NCI-H1105 treated with DMSO at 0.1 percent for 48 hours (cell line): Measurements from ENCODE around the gene CDNF.
"Not testable (repeated sequence)": the region's sequence is repeated elsewhere in the genome, so short reads cannot be mapped to it uniquely, and the experiment has no call there.

Experiments used
- DNase-seq: peaks from one replicate; lab custom pipeline; 2025; lab: John Stamatoyannopoulos, UW

CDNF gene

GRCh38 chr10:14837757-14838581, at the start of gene CDNF, which contains the start of the genes HSPA14 and MSANTD7:
TSS of gene CDNF (minus strand) at chr10:14838037. CDS start at chr10:14837946, 91 bp downstream.
TSS of gene HSPA14 (plus strand) at chr10:14838306. CDS start at chr10:14838403, 97 bp downstream.
TSS of gene MSANTD7 (plus strand) at chr10:14838306. CDS start at chr10:14842285, 3,979 bp downstream.
- peak; percentile 95 for DNase-seq

- no peak for DNase-seq
Measured at GRCh38 chr10:14884082-14884481, 46.2 kb upstream of the CDNF start.

DNA sequence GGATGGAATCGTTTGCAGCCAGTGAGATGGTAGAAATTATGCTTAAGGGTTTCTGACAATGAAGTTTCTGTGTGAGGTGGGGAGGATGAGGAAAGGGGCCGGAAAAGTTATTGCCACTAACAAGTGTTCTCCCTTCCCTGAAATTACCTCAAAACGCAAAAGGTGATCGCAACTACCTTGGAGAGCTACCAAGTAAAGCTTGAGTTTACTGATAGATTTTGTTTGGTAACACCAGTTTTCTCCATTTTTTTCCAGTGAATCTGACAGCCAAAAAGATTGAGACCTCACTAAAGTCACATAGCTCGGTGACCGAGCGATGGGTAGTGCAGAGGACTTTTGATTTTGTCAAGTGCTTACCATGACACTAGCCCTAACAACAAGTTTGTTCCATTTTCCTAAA, 42.4 kb upstream of the CDNF start:
- DNase-seq = no peak

- no peak for DNase-seq
Measured at GRCh38 chr10:14879928-14880193, 42.0 kb upstream of the CDNF start.

GRCh38 chr10:14879124-14879927, 41.5 kb upstream of the CDNF start:
- no peak for DNase-seq

DNA sequence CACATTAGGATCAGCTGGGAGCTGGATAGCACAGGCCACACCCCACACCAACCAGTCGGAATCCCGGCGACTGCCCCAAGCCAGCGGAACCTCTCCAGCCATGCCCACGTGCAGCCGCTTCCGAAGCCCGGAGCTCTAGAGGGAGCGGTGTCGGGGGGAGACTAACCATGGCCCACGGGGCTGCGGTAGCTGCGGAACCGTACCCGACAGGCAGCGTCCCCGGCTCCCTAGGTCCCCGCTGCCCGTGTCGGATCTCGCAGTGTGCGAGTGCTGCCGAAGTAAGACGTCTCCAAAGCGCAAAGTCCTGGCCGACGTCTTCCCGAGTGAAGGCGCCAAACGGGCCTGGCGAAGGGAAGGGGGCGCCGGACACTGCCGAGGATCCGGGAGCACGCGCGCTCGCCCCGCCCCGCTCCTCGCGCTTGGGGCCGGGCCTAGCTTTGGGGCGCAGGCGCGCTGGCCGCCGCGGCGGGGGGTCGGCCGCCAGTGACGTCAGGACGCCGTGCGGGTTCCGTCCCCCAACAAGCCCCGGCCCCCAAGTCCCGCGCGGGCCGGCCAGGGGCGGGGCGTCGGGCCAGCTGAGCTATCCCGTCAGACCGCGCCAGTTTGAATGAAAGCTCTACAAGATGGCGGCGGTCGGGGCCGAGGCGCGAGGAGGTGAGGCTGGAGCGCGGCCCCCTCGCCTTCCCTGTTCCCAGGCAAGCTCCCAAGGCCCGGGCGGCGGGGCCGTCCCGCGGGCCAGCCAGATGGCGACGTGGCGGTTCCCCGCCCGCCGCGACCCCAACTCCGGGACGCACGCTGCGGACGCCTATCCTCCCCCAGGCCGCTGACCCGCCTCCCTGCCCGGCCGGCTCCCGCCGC, 40.7 kb upstream of the CDNF start, which contains the start of gene SUV39H2:
SUV39H2 (plus strand) TSS at position 601 of the 858 bp plus-strand sequence; CDS start at position 624, 23 bp downstream.
- DNase-seq = peak; percentile 79

DNA sequence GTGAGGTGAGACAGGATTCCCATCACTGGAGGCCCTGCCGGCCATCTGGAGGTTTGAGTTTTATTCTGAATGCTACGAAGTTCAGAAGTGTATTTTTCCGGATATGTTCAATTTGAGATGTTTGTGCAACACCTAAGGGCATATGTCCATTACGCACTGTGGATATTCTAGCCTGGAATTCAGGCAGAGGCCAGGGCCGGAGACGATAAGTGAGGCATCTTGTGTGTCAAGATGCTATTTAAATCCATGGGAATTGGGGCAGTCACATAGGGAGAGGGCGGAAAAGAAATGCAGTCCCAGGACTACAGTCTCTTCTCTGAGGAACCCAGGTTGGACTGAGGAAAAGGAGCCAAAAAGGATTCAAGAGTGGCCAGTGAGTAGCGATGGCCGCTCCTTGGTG, 38.9 kb upstream of the CDNF start:
- DNase-seq = no peak

DNA sequence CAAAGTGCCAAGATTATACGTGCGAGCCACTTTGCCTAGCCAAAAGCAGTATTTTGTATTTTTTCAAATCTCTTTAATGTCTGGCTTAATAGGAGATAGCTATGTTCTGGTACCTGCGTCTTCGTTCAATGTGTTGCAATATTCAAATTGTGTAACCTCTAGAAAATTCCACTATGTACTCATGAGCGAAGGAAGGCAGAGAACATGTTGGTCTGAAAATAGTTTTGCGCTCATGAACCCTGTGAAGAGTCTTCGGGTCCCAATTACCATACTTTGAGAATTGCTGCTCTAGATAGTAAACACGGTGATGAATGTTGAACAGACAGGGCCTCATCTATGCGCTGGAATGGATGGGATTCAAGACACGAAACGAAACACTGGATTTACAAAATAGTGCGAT, 38.1 kb upstream of the CDNF start:
- DNase-seq = no peak

DNA sequence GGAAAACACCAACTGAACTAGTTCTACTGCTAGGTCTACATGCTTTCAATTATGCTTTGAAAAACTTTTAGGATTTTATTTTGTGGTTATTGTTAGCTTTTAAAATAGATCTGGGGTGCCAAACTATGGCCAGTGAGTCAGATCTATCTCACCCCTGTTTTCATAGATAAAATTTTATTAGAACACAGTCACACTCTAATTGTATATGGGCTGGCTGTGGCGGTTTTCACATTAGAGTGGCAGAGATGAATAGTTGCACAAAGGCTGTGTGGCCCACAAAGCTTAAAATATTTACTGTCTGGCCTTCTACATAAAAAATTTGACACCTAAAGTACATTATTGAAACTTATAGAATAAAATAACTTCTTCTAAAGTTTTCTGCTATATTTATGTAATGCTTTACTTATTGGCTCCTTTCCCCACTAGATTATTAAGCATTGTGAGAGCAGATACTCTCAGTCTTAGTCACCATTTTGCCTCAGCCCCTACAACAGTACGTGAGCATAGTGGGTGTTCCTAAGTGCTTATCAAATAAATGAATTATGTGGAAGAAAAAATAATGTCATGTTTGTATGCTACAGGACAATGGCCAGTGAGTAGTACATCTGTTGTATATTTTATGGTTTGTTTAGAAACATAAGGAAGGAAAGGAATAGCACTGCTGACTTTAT, 35.4 kb upstream of the CDNF start:
- no peak for DNase-seq

- not testable (repeated sequence) for DNase-seq
Measured at GRCh38 chr10:14864871-14865270, 27.0 kb upstream of the CDNF start.

- DNase-seq = not testable (repeated sequence)
Measured at GRCh38 chr10:14864466-14864865, 26.6 kb upstream of the CDNF start.

DNA sequence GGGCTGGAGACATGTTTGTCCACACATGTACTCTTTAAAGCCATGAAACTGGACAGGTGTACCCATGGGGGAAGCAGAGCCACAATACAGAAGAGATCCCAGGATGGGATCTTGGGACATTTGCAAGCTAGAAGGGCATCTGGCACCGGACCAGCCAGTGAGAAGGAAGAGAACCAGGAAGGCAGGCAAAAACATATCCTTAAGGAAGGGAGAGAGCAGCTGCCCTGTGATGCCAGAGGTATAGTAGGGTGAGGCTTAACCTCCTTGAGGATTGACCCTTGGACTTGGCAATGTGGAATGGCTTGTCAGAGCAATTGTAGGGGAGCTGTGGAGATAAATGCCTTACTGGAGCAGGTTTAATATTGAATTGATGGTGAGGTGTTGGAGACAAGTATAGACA, 23.0 kb upstream of the CDNF start:
- DNase-seq = no peak

DNA sequence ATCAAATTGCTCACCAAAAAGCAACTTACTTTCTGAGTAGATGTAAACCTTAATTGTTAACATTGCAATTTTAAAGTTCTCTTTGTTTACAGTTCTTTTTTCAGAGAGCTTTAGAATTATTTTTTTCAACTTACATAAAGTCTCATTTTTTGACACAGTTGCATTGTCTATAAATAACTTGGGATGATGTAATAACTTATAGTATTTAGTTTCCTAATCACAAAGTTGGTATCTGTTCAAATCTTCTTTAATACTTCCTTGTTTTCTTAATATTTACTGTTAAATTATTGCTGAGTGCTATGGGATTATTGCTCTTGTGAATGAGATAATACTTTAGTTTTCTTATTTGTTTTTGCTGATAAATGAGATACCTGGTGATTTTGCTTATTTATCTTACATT, 21.9 kb upstream of the CDNF start:
- no peak for DNase-seq

DNA sequence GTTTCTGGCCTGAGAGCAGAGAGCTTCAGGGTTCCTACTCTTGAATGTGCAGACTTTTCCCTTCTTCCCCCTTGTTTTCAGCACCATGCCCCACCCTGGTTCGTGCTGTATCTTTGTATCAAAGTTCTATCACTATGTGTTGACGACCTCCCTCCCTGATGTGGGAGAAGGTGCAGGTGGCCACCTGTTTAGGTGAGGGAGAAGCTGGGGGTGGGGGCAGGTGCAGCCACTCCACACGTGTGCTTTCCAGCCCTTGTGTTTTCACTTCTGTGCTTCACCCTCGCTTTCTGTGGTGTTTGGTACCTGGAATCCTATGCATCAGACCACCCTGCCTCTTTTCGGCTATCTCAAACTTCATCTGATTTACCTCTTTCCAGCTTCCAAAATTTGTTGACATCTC, 21.2 kb upstream of the CDNF start:
- DNase-seq = no peak

DNA sequence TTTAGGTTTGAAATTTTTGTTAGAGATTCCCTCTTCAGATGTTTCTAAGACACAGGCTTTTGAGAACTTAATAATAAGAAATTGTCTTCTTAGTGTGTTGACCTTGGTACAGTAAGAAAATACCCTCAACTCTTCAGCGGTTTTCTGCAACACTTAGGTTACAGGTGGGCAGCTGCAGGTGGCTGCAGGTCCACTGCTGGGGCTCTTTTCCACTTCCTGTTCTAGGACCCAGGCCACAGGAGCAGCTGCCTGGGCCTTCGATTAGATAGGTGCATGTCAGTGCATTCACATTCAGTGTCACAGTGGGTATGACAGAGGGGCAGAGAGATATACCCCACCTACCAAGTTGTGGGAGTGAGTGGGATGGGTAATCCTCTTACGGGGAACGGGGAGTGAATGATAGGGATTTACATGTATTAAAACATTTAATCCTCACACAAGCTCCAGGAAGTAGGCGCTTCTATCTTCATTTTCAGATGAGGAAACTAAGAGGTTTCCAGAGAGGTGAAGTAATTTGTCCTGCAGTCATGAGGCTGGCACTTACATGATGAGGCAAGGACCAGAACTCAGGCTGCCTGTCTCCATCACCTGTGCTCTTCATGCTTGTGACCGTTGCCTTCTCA, 20.6 kb upstream of the CDNF start:
- no peak for DNase-seq

DNA sequence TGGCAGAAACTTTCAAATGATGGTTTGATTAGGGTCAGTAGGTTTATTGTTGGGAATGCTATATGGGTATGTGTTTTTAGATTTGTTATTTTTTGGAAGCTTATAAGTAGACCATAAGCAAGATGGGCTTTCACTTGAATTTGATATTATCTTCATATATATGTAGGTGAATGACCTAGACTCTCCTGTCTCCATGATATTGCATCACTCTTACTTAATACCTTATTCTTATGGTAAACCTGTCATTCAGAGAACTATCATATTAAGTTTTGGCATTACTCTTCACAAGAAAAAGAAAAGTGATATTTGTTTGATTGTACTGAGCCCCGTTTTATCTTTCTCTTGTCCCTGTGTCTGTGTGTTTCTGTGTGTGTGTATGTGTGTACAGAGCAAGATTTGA, 17.6 kb upstream of the CDNF start:
- DNase-seq = no peak

GRCh38 chr10:14852236-14852635, 14.4 kb upstream of the CDNF start:
- DNase-seq = no peak

DNA sequence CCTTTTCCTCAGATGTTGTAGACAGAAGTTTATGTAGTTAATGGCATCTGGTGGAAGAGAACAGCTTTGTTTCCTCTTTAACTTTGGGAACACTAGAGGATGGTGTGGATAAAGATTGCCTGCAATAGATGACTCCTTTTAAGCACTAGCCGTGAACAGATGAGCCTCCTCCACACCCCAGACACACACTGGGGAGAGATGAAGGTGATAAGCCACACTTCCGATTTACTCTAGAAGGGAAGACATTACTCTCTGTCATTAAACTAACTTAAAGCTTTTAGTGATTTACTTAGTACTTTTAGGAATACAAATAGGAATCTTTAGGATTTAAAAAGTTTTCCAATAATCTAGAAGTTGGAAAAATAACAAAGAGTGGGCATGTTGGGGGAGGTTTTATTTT, 7.1 kb upstream of the CDNF start:
- DNase-seq = no peak

DNA sequence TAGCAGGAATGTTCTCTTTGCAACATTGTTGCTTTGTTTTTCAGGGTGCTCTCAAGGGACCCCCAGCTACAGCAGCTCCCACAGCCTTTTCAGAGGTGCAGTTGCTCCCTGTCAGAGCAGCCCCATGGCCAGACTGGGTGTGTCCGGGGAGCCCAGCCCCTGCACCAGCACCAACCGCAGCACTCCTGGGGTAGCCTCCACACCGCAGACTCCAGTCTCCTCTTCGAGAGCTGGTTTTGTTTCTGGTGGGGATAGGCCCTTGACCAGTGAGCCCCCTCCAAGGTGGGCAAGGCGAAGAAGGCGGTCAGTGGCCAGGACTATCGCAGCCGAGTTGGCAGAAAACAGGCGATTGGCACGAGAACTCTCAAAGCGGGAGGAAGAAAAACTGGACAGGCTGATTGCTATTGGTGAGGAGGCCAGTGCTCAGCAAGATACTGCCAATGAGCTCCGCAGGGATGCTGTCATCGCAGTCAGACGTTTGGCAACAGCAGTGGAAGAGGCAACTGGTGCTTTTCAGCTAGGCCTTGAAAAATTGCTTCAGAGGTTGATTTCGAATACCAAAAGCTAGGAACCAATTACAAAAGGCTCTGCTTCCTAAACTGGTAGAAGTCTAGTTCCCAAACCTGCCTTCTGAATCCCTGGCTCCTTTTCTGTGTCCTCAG, 5.6 kb upstream of the CDNF start:
- no peak for DNase-seq

- DNase-seq = no peak
Measured at GRCh38 chr10:14840178-14840577, 2.3 kb upstream of the CDNF start.

DNA sequence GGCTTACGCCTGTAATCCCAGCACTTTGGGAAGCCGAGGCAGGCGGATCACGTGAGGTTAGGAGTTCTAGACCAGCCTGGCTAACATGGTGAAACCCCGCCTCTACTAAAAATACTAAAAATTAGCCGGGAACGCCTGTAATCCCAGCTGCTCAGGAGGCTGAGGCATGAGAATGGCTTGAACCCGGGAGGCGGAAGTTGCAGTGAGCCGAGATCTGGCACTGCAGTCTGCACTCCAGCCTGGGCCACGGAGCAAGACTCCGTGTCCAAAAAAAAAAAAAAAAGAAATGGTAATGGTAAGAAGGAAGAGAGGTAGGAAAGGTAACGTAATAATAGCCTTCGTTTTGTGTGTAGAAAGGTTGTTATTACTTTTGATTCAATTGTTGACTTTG, 1.5 kb upstream of the CDNF start:
- no peak for DNase-seq
